ENCODE measurements around the gene NCR3LG1.
A peak's percentile ranks its signal among the peaks of the same experiment; 100 is the strongest.

NCR3LG1 gene

GRCh38 chr11:17351510-17352176 lies at the start of gene NCR3LG1:
TSS of gene NCR3LG1 (plus strand) at chr11:17351800. CDS start at chr11:17351970, 170 bp downstream.
- peak within 1 kb of the TSS; percentile 51 for H3K27ac Mint-ChIP-seq
- peaks cover 8% of the 10 kb centered on the region for H3K36me3 Mint-ChIP-seq (ENCODE audit: low read depth)
- H3K27me3 Mint-ChIP-seq (ENCODE audit: low read depth), result peaks cover 47% of the 10 kb centered on the region
- H3K4me3 Mint-ChIP-seq, result peak within 1 kb of the TSS; percentile 86
- H3K4me1 Mint-ChIP-seq (ENCODE audit: low read depth), result peaks cover 28% of the 10 kb centered on the region
- H3K9me3 Mint-ChIP-seq, result no peaks in the 10 kb centered on the region

- Mint-ChIP-seq H3K27ac (no peak overlapping the region), H3K4me1 (ENCODE audit: low read depth) (no peaks in the 10 kb centered on the region), H3K27me3 (ENCODE audit: low read depth) (no peaks in the 10 kb centered on the region), H3K9me3 (no peaks in the 10 kb centered on the region), H3K36me3 (ENCODE audit: low read depth) (peaks cover 15% of the 10 kb centered on the region), H3K4me3 (no peak overlapping the region)
Measured at GRCh38 chr11:17313349-17314231, 38.0 kb upstream of the NCR3LG1 start.

GRCh38 chr11:17314232-17314547 lies 37.4 kb upstream of the NCR3LG1 start:
- Mint-ChIP-seq H3K27ac (no peak overlapping the region), H3K4me1 (ENCODE audit: low read depth) (no peaks in the 10 kb centered on the region), H3K9me3 (no peaks in the 10 kb centered on the region), H3K27me3 (ENCODE audit: low read depth) (no peaks in the 10 kb centered on the region), H3K4me3 (no peak overlapping the region), H3K36me3 (ENCODE audit: low read depth) (peaks cover 17% of the 10 kb centered on the region)

GRCh38 chr11:17314904-17315426 lies 36.6 kb upstream of the NCR3LG1 start:
- Mint-ChIP-seq H3K4me3 (no peak overlapping the region), H3K9me3 (no peaks in the 10 kb centered on the region), H3K27ac (no peak overlapping the region), H3K36me3 (ENCODE audit: low read depth) (peaks cover 20% of the 10 kb centered on the region), H3K27me3 (ENCODE audit: low read depth) (no peaks in the 10 kb centered on the region), H3K4me1 (ENCODE audit: low read depth) (no peaks in the 10 kb centered on the region)

GRCh38 chr11:17328871-17329494 lies 22.6 kb upstream of the NCR3LG1 start:
- Mint-ChIP-seq H3K27ac (no peak overlapping the region), H3K36me3 (ENCODE audit: low read depth) (peaks cover 49% of the 10 kb centered on the region), H3K4me1 (ENCODE audit: low read depth) (peaks cover 9% of the 10 kb centered on the region), H3K27me3 (ENCODE audit: low read depth) (no peaks in the 10 kb centered on the region), H3K9me3 (no peaks in the 10 kb centered on the region), H3K4me3 (no peak overlapping the region)

- H3K27ac Mint-ChIP-seq, result no peak overlapping the region
Measured at GRCh38 chr11:17331669-17332068, 19.9 kb upstream of the NCR3LG1 start.

DNA sequence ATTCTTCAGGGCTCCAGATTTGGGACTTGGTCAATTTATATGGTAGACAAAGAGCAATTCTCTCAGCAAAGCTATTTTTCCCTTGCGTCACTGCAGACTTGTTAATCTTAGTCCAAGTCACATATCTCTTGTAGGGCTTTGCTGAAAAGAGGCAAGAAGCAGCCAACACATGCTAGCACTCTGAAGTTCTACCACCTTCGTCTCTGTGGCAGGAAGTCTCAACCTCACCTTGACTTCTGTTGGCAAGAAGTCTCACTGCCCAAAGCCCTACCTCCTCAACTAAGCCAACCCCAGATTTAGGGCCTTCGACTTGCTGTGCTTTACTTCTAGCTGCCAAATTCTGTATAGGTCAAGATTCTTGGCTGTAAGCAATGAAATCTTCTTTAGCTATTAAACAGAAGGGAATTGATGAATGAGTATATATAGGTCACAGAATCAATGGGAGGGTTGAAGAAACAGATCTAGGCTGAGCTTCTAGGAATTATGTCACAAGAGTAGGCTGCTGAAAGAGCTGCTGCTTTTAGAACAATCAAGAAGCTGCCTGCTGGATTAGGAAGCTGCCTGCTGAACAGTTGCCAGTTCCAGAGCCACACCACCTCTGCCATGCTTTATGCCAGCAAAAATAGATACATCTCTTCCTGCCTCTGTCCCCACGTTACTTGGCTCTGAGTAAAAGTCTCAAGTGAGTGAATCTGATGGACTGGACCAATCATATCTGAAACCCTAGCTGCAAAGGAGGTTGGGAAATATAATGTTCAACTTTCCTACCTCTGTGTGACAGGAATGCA lies 17.6 kb upstream of the NCR3LG1 start:
- Mint-ChIP-seq H3K27ac (no peak overlapping the region), H3K4me1 (ENCODE audit: low read depth) (peaks cover 7% of the 10 kb centered on the region), H3K36me3 (ENCODE audit: low read depth) (peaks cover 27% of the 10 kb centered on the region), H3K27me3 (ENCODE audit: low read depth) (no peaks in the 10 kb centered on the region), H3K4me3 (no peak overlapping the region), H3K9me3 (no peaks in the 10 kb centered on the region)

More at GRCh38 chr11:17331669-17332068, 19.9 kb upstream of the NCR3LG1 start:
- Mint-ChIP-seq H3K4me1 (ENCODE audit: low read depth) (peaks cover 7% of the 10 kb centered on the region), H3K4me3 (no peak overlapping the region), H3K36me3 (ENCODE audit: low read depth) (peaks cover 36% of the 10 kb centered on the region), H3K9me3 (no peaks in the 10 kb centered on the region), H3K27me3 (ENCODE audit: low read depth) (no peaks in the 10 kb centered on the region)

- Mint-ChIP-seq H3K9me3 (no peaks in the 10 kb centered on the region), H3K27ac (no peak overlapping the region), H3K36me3 (ENCODE audit: low read depth) (peaks cover 18% of the 10 kb centered on the region), H3K4me3 (no peak overlapping the region), H3K27me3 (ENCODE audit: low read depth) (no peaks in the 10 kb centered on the region), H3K4me1 (ENCODE audit: low read depth) (peaks cover 3% of the 10 kb centered on the region)
Measured at GRCh38 chr11:17343257-17343656, 8.3 kb upstream of the NCR3LG1 start.

DNA sequence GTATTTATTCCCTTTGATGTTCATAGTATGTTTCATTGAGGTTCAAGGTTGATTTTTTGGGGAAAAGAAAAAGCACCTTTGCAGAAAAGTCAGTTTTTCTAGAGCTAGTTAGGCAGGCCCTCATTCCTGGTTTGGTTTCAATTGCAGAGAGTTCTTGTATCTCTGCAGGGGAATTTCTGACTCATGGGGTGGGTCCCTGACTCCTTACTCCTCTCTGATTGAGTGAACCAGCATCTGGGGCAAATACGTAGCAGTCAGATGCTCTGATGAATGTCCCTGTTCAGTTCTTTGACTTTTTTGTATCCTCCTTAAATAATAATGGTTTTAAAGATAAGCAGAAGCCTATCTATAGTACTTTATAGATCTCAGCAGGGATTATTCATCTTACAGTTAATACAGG lies 7.7 kb upstream of the NCR3LG1 start:
- Mint-ChIP-seq H3K4me1 (ENCODE audit: low read depth) (peaks cover 3% of the 10 kb centered on the region), H3K27me3 (ENCODE audit: low read depth) (no peaks in the 10 kb centered on the region), H3K36me3 (ENCODE audit: low read depth) (peaks cover 18% of the 10 kb centered on the region), H3K27ac (no peak overlapping the region), H3K9me3 (no peaks in the 10 kb centered on the region), H3K4me3 (no peak overlapping the region)

DNA sequence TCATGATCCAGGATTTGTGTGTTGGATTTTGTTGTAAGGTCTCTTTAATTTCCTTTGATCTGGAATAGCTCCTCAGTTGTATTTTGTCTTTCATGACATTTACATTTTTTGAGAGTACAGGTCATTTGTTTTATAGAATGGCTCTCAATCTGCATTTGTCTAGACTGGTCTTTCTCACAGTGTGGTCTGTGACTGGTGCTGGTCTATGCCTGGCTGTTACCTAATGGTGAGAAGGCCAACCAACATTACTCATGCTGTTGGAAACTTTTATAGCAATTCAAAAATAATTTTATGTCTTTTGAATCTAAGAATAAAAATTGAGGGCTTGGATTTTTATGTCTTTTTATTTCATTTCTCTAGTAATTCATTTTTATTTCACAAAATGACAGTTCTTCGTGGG lies 3.9 kb upstream of the NCR3LG1 start:
- Mint-ChIP-seq H3K4me3 (no peak overlapping the region), H3K36me3 (ENCODE audit: low read depth) (peaks cover 16% of the 10 kb centered on the region), H3K9me3 (no peaks in the 10 kb centered on the region), H3K27ac (no peak overlapping the region), H3K4me1 (ENCODE audit: low read depth) (peaks cover 17% of the 10 kb centered on the region), H3K27me3 (ENCODE audit: low read depth) (peaks cover 29% of the 10 kb centered on the region)

GRCh38 chr11:17350455-17351171 lies 987 bp upstream of the NCR3LG1 start:
- Mint-ChIP-seq H3K27me3 (ENCODE audit: low read depth) (peaks cover 47% of the 10 kb centered on the region), H3K4me3 (peak overlapping the region; percentile 61), H3K36me3 (ENCODE audit: low read depth) (peaks cover 8% of the 10 kb centered on the region), H3K9me3 (no peaks in the 10 kb centered on the region), H3K4me1 (ENCODE audit: low read depth) (peaks cover 28% of the 10 kb centered on the region), H3K27ac (no peak overlapping the region)

DNA sequence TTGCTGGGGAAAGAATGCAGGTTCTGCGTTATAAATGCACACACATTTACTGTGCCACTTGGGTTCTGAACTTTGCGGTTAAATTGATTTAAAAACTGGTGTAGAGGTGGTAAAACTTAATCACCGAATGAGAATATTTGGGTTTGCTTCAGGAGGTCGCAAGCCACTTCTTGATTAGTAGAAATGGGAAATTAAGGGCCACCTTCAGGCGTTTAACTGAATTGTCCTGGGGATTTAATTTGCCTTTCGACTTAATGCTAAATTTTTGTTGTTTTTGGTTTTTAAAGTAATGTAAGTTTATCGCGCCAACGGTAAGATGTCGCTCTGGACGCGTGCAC lies 459 bp upstream of the NCR3LG1 start:
- Mint-ChIP-seq H3K4me1 (ENCODE audit: low read depth) (peaks cover 28% of the 10 kb centered on the region), H3K36me3 (ENCODE audit: low read depth) (peaks cover 8% of the 10 kb centered on the region), H3K4me3 (peak overlapping the region; percentile 69), H3K27me3 (ENCODE audit: low read depth) (peaks cover 47% of the 10 kb centered on the region), H3K9me3 (no peaks in the 10 kb centered on the region), H3K27ac (no peak overlapping the region)

DNA sequence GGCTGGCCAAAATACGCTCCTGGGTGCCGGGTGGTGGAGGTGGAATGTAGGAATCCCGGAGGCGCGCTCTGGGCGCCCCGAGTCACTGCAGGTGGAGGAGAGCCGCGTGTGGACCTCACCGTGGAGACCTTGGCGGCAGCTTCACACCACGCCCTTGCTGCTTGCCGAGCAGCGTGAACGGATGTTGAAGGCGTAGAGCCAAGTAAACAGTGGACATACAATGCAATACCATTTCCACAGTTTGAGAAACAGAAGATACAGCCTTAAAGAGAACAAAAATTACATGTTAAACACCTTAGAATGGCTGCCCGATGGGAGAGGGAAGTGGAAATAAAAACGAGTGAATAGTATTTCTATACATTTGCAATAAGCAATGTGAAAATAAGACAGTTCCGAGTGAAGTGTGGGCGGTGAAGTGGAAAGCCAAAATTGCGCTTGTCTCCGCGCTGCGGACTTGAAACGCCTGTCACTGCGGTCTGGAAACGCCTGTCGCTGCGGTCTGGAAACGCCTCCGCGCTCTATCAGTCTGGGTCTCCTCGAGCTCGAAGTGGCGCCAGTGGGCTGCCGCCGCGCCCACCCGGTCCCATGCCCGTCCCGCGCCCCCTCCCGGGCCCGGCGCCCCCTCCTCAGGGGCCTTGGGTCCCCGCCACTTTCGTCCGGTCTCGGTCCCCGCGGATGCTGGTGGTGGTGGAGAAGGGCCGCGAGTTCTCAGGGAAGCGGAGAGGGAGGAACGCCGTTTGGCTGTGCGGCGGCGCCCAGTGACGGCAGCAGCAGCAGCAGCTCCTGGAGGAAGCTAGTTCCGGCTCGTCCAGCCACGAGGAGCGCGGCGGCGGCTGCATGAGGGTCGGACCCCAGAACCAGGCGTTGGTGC lies 1.6 kb downstream of the NCR3LG1 start:
- Mint-ChIP-seq H3K4me3 (peak overlapping the region; percentile 86), H3K9me3 (no peaks in the 10 kb centered on the region), H3K27me3 (ENCODE audit: low read depth) (peaks cover 47% of the 10 kb centered on the region), H3K4me1 (ENCODE audit: low read depth) (peaks cover 28% of the 10 kb centered on the region), H3K27ac (peak overlapping the region; percentile 51), H3K36me3 (ENCODE audit: low read depth) (peaks cover 8% of the 10 kb centered on the region)
